Lung (tissue), 12 donors: ENCODE results near the gene ARHGAP22. TPM values are rescaled to one million over a fixed set of nuclear protein-coding genes. Genes with fewer than 3 reads are reported as not detected.
A peak's percentile ranks its signal among the peaks of the same experiment; 100 is the strongest.

Experiments
- ATAC-seq: fragments of 200-7000 bp; cut with Tn5 transposase; one replicate; pipeline ENCODE4 v1.9.1; 2020; ENCODE audit warnings: moderate number of reproducible peaks; ENCODE audit not compliant: insufficient read depth, low FRiP score
- DNase-seq, 3 donors: peaks; one replicate each; pipeline ENCODE4 v3.0.0-alpha.2; 2013 to 2017
- H3K27ac ChIP-seq, 2 donors: one replicate each; pipeline ENCODE4 v1.5.1; 2013; ENCODE audit warnings: mild to moderate bottlenecking in 2 of 2, moderate library complexity in 2 of 2, control low read depth in 1 of 2, inconsistent platforms in 1 of 2, low read depth in 1 of 2, low read length in 1 of 2
- H3K27me3 ChIP-seq, 3 donors: one replicate each; pipeline ENCODE4 v1.5.1; 2013; ENCODE audit warnings: low read length in 2 of 3; ENCODE audit not compliant: control insufficient read depth in 3 of 3, insufficient read depth in 3 of 3
- H3K36me3 ChIP-seq, 4 donors: one replicate each; pipeline ENCODE4 v1.5.1; 2013; ENCODE audit warnings: low read length in 4 of 4, mild to moderate bottlenecking in 1 of 4, moderate library complexity in 1 of 4; ENCODE audit not compliant: control insufficient read depth in 4 of 4, insufficient read depth in 4 of 4
- H3K4me1 ChIP-seq, 5 donors: one replicate each; pipeline ENCODE4 v1.5.1; 2013; ENCODE audit warnings: low read length in 5 of 5, mild to moderate bottlenecking in 2 of 5, moderate library complexity in 1 of 5; ENCODE audit not compliant: control insufficient read depth in 5 of 5, insufficient read depth in 5 of 5
- H3K4me3 ChIP-seq: one replicate; pipeline ENCODE4 v1.5.1; 2013; ENCODE audit warnings: mild to moderate bottlenecking, control low read depth, moderate library complexity
- H3K9ac ChIP-seq, 2 donors: one replicate each; pipeline ENCODE4 v1.5.1; 2013; ENCODE audit warnings: low read length in 2 of 2, control low read depth in 1 of 2; ENCODE audit not compliant: insufficient read depth in 1 of 2
- H3K9me3 ChIP-seq, 4 donors: one replicate each; pipeline ENCODE4 v1.5.1; 2013; ENCODE audit warnings: low read length in 3 of 4, mild to moderate bottlenecking in 1 of 4, moderate library complexity in 1 of 4; ENCODE audit not compliant: control insufficient read depth in 4 of 4, insufficient read depth in 3 of 4
- WGBS, 2 donors: extraction: QIAGEN DNeasy Blood & Tissue Kit; methylation state at CpG; one replicate each; pipeline ENCODE4 v1.1.7; 2013; 5-methylcytosine and 5-hydroxymethylcytosine counted together
- polyA plus RNA-seq, 2 donors: library from polyadenylated mRNA; stranded (reverse); fragments of 200-250 nt; gene quantifications; one replicate each; pipeline ENCODE4 v1.2.1, GENCODE V29; 2013
- total RNA-seq, 2 donors: library from RNA; depleted of rRNA in 1 of 2; stranded (reverse); fragments of >200 nt in 1 of 2; gene quantifications; one replicate each; pipeline ENCODE4 v1.2.1, GENCODE V29; 2014 to 2021
- TF ChIP-seq, protein P1 (sequence below): IDR thresholded peaks from 2 replicates; pipeline ENCODE4 v1.5.1; 2012; ENCODE audit warnings: mild to moderate bottlenecking; ENCODE audit errors: control extremely low read depth, extremely low read depth
- donor health status: control.
- donor health status: control.
- donor health status: Bipolar disorder and iron deficiency.
- donor health status: healthy.
- donor health status: DM: yes; HTN: yes; CAD: no.

ARHGAP22 gene
- total and polyA plus RNA-seq, 4 donors: 3.2 to 6.9 (median 4.1) TPM

- H3K27ac ChIP-seq: no peak overlapping the region
- peak in 1 of 3 donors; percentile 10 for DNase-seq
- no peaks in the 10 kb centered on the region for H3K36me3 ChIP-seq
- H3K4me3 ChIP-seq: no peak overlapping the region
- TF ChIP-seq, protein P1, sequence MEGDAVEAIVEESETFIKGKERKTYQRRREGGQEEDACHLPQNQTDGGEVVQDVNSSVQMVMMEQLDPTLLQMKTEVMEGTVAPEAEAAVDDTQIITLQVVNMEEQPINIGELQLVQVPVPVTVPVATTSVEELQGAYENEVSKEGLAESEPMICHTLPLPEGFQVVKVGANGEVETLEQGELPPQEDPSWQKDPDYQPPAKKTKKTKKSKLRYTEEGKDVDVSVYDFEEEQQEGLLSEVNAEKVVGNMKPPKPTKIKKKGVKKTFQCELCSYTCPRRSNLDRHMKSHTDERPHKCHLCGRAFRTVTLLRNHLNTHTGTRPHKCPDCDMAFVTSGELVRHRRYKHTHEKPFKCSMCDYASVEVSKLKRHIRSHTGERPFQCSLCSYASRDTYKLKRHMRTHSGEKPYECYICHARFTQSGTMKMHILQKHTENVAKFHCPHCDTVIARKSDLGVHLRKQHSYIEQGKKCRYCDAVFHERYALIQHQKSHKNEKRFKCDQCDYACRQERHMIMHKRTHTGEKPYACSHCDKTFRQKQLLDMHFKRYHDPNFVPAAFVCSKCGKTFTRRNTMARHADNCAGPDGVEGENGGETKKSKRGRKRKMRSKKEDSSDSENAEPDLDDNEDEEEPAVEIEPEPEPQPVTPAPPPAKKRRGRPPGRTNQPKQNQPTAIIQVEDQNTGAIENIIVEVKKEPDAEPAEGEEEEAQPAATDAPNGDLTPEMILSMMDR: no peak
- ATAC-seq: no peak
- no peaks in the 10 kb centered on the region for H3K27me3 ChIP-seq
- 84 to 88% methylated on average over 9 of the region's 9 CpGs for WGBS, 2 donors
- no peak overlapping the region for H3K9ac ChIP-seq
- peaks cover 0 to 2% (median 0%) of the 10 kb centered on the region in 4 donors for H3K9me3 ChIP-seq
- H3K4me1 ChIP-seq: peaks cover 0 to 23% (median 0%) of the 10 kb centered on the region in 5 donors
Observed at GRCh38 chr10:48464121-48464870, 140.6 kb downstream of the ARHGAP22 start.

- Histone ChIP-seq H3K9ac (no peak overlapping the region), H3K27me3 (no peaks in the 10 kb centered on the region), H3K27ac (no peak overlapping the region), H3K4me1 (peaks cover 0 to 22% (median 0%) of the 10 kb centered on the region in 5 donors), H3K4me3 (no peak overlapping the region), H3K9me3 (peaks cover 0 to 2% (median 0%) of the 10 kb centered on the region in 4 donors), H3K36me3 (no peaks in the 10 kb centered on the region)
- TF ChIP-seq, protein P1: no peak
- WGBS, 2 donors: 56 to 79% methylated on average over 8 of the region's 8 CpGs
- ATAC-seq: no peak
- peak; percentile 59 to 83 (median 70) for DNase-seq
Observed at GRCh38 chr10:48463318-48464003, 141.4 kb downstream of the ARHGAP22 start.

GRCh38 chr10:48462482-48463020 is 142.3 kb downstream of the ARHGAP22 start:
- Histone ChIP-seq H3K9ac (no peak overlapping the region), H3K9me3 (peaks cover 0 to 2% (median 0%) of the 10 kb centered on the region in 4 donors), H3K4me3 (no peak overlapping the region), H3K36me3 (no peaks in the 10 kb centered on the region), H3K4me1 (peaks cover 0 to 22% (median 0%) of the 10 kb centered on the region in 5 donors), H3K27ac (no peak overlapping the region), H3K27me3 (no peaks in the 10 kb centered on the region)
- TF ChIP-seq, protein P1: no peak
- ATAC-seq (no peak), DNase-seq (no peak)
- WGBS, 2 donors: 89 to 90% methylated on average over 5 of the region's 5 CpGs
